Measurements from ENCODE around the gene CASP10.

DNA sequence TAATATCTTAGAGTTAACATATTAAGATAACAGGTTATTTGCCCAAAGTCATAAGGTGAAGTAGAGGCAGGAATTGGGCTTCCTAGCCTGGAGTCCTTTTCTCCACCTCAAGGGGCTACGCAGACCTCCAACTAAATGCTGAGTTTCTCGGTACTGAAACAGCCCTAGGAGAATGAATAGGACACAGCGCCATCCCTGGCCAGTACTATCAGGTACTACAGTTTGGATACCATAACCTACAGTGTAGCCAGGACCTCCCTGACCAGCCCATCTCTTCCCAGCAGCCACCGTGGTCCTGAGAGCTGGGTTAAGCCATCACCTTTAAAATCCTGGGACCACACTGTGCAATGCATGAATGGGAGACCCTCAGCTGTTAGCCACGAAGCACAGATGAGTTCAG is 93.0 kb downstream of the CASP10 start:
- TF ChIP-seq, protein P1, sequence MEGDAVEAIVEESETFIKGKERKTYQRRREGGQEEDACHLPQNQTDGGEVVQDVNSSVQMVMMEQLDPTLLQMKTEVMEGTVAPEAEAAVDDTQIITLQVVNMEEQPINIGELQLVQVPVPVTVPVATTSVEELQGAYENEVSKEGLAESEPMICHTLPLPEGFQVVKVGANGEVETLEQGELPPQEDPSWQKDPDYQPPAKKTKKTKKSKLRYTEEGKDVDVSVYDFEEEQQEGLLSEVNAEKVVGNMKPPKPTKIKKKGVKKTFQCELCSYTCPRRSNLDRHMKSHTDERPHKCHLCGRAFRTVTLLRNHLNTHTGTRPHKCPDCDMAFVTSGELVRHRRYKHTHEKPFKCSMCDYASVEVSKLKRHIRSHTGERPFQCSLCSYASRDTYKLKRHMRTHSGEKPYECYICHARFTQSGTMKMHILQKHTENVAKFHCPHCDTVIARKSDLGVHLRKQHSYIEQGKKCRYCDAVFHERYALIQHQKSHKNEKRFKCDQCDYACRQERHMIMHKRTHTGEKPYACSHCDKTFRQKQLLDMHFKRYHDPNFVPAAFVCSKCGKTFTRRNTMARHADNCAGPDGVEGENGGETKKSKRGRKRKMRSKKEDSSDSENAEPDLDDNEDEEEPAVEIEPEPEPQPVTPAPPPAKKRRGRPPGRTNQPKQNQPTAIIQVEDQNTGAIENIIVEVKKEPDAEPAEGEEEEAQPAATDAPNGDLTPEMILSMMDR (IDR thresholded peaks at IDR 0.05; ENCODE audit: poor library complexity), result no peak
- TF ChIP-seq EZH2 (IDR thresholded peaks at IDR 0.05; ENCODE audit: borderline replicate concordance) (no peak), EZH2phosphoT487 (IDR thresholded peaks at IDR 0.05; ENCODE audit: low read depth, severe bottlenecking, unreplicated experiment) (no peak)
